SK-N-SH (cell line): ENCODE measurements around the gene NHERF2.

Experiments used
- CTCF ChIP-seq: fragments of 200-600 bp; sonication (generic); IDR thresholded peaks from 2 replicates; pipeline ENCODE4 v1.6.1; 2017; ENCODE audit warnings: antibody characterized with exemption, mild to moderate bottlenecking, moderate library complexity
- REST ChIP-seq: IDR thresholded peaks from 2 replicates; pipeline ENCODE4 v1.6.1; 2012; ENCODE audit warnings: mild to moderate bottlenecking, low read depth, low read length, moderate library complexity

- no peak for TF ChIP-seq CTCF
- no peak for TF ChIP-seq REST
These were observed 28.0 kb downstream of the NHERF2 start for GRCh38 chr16:2054543-2055245.
